Heart right ventricle (tissue), 16 donors: ENCODE results near the gene IPO9. TPM values are rescaled to one million over a fixed set of nuclear protein-coding genes. Genes with fewer than 3 reads are reported as not detected.

Experiments
- ATAC-seq, 8 donors: fragments of 200-7000 bp; cut with Tn5 transposase; one replicate each; pipeline ENCODE4 v1.9.1; 2020; ENCODE audit warnings: mild to moderate bottlenecking in 8 of 8, moderate library complexity in 8 of 8, moderate number of reproducible peaks in 1 of 8
- DNase-seq, 2 donors: peaks; one replicate each; pipeline ENCODE4 v3.0.0-alpha.2; 2020
- H3K27ac ChIP-seq, 10 donors: fragments of 200-600 bp; sonication (generic) in 2 of 10; one replicate each; pipeline versions ENCODE4 v1.5.0 to v1.8.0; 2020 to 2022; ENCODE audit warnings: mild to moderate bottlenecking in 3 of 10
- H3K27me3 ChIP-seq, 7 donors: fragments of 200-600 bp; one replicate each; pipeline ENCODE4 v1.8.0; 2021 to 2022; ENCODE audit warnings: mild to moderate bottlenecking in 2 of 7
- H3K36me3 ChIP-seq, 9 donors: fragments of 200-600 bp; sonication (generic) in 1 of 9; one replicate each; pipeline versions ENCODE4 v1.5.0 to v1.8.0; 2020 to 2022; ENCODE audit warnings: mild to moderate bottlenecking in 2 of 9
- H3K4me1 ChIP-seq, 9 donors: fragments of 200-600 bp; sonication (generic) in 1 of 9; one replicate each; pipeline versions ENCODE4 v1.5.0 to v1.8.0; 2020 to 2022; ENCODE audit warnings: mild to moderate bottlenecking in 4 of 9
- H3K4me3 ChIP-seq, 10 donors: fragments of 200-600 bp; sonication (generic) in 2 of 10; one replicate each; pipeline versions ENCODE4 v1.5.0 to v1.8.0; 2020 to 2022; ENCODE audit warnings: mild to moderate bottlenecking in 7 of 10, moderate library complexity in 2 of 10
- H3K9me3 ChIP-seq, 11 donors: fragments of 200-600 bp in 10 of 11; sonication (generic) in 2 of 11; one replicate each; pipeline versions ENCODE4 v1.5.0 to v1.8.0; 2013 to 2022; ENCODE audit warnings: mild to moderate bottlenecking in 2 of 11, control low read depth in 1 of 11, moderate library complexity in 1 of 11
- WGBS, 2 donors: extraction: QIAGEN DNeasy Blood & Tissue Kit; methylation state at CpG; one replicate each; pipeline ENCODE4 v1.1.7; 2013; ENCODE audit warnings: inconsistent platforms in 1 of 2; 5-methylcytosine and 5-hydroxymethylcytosine counted together
- intact Hi-C, 10 donors: fragments of 100-400 bp; cut with DNase I; formaldehyde crosslinking; loops; one replicate each; pipeline versions ENCODE4 v1.11.1 to v1.14.2; 2022
- polyA plus RNA-seq, 2 donors: library from polyadenylated mRNA; stranded (reverse); fragments of 200-250 nt; gene quantifications; one replicate each; pipeline ENCODE4 v1.2.3, GENCODE V29; 2013
- total RNA-seq, 10 donors: library from RNA; stranded (reverse); fragmentation: NEBNext Ultra II Directional in 3 of 10; extraction: Animal tissue kit (Norgen Biotek cat#: 25700) in 3 of 10; gene quantifications; one replicate each; pipeline versions ENCODE4 v1.2.1 to v1.2.4, GENCODE V29; 2021 to 2023
- TF ChIP-seq, protein P1 (sequence below), 9 donors: fragments of 200-600 bp; sonication (generic) in 2 of 9; IDR thresholded peaks; one replicate each; pipeline versions ENCODE4 v1.5.0 to v1.8.0; 2021 to 2022; ENCODE audit warnings: antibody characterized with exemption in 9 of 9, mild to moderate bottlenecking in 5 of 9, moderate library complexity in 1 of 9
- donor health status: Arrhythmogenic right ventricular cardiomyopathy.
- donor health status: ischemic (EF 13 %, LVEDD 7.1; RV severe dilation, severe dysfunction).
- donor health status: healthy with polysubstance abuse.
- donor health status: DM: no; HTN: yes; CAD: no.
- donor health status: DM: no; HTN: no; CAD: no.
- donor health status: ischemic (EF 25% LVEDD 6.9; RV normal size, moderate dysfunction).
- donor health status: ischemic (EF 25% LVEDD 5.7; RV mildly dilated, moderate dysfunction).
- donor health status: healthy.
- donor health status: DM: yes; HTN: yes; CAD: no.
- donor health status: Ischemic cardiomyopathy.
- donor health status: ischemic (EF 35%, LVEDD 5.7; RV mildly dilated, moderate dysfunction).
- donor health status: nonischemic (EF 11% LVEDD 7.7; RV severe dilation, severe dysfunction).
- donor health status: DM: yes; HTN: yes; CAD: no.
- donor health status: PGD.
- donor health status: ischemic (EF 29% LVEDD 5.4; RV normal size, mild dysfunction).
- donor health status: nonischemic (EF 23%, LVEDD 6.1; RV moderate dilation, normal function).

IPO9 gene
- total and polyA plus RNA-seq, 12 donors, result 12.0 to 31.4 (median 26.5) TPM

DNA sequence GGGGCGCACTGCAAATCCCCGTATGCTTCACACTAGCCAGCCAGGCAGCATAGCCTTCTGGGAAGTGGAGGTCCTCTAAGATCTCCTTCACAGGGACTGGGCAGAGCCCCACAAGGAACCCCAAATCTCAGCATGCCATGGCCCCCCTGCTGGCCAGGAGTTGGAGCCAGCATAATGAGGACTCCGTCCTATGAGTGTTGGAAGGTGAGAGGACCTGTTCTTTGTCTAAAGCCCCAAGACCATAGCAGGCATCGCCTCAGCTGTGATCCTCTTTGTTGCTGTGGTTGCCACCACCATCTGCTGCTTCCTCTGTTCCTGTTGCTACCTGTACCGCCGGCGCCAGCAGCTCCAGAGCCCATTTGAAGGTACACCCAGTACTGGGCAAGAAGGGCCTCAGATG is 61.3 kb downstream of the IPO9 start:
- Histone ChIP-seq H3K9me3 (no peaks in the 10 kb centered on the region), H3K36me3 (peaks cover 0 to 26% (median 0%) of the 10 kb centered on the region in 9 donors), H3K27me3 (peaks cover 0 to 38% (median 0%) of the 10 kb centered on the region in 7 donors), H3K27ac (peak overlapping the region in 7 of 10 donors; percentile 78 to 88 (median 86)), H3K4me3 (peak overlapping the region in 8 of 10 donors; percentile 66 to 88 (median 78)), H3K4me1 (peaks cover 7 to 56% (median 32%) of the 10 kb centered on the region in 9 donors)
- ATAC-seq, result no peak
- 86 to 91% methylated on average over 7 of the region's 7 CpGs for WGBS, 2 donors
- TF ChIP-seq, protein P1, sequence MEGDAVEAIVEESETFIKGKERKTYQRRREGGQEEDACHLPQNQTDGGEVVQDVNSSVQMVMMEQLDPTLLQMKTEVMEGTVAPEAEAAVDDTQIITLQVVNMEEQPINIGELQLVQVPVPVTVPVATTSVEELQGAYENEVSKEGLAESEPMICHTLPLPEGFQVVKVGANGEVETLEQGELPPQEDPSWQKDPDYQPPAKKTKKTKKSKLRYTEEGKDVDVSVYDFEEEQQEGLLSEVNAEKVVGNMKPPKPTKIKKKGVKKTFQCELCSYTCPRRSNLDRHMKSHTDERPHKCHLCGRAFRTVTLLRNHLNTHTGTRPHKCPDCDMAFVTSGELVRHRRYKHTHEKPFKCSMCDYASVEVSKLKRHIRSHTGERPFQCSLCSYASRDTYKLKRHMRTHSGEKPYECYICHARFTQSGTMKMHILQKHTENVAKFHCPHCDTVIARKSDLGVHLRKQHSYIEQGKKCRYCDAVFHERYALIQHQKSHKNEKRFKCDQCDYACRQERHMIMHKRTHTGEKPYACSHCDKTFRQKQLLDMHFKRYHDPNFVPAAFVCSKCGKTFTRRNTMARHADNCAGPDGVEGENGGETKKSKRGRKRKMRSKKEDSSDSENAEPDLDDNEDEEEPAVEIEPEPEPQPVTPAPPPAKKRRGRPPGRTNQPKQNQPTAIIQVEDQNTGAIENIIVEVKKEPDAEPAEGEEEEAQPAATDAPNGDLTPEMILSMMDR (IDR thresholded peaks at IDR 0.05), result no peak
- intact Hi-C loops, result loop anchor here in 5 of 10 donors (10.0 kb wide), 3 partner anchors 55 to 245 kb away; partner anchors contain the start of gene LMOD1 (in 1 of the 5)
- DNase-seq, result no peak

DNA sequence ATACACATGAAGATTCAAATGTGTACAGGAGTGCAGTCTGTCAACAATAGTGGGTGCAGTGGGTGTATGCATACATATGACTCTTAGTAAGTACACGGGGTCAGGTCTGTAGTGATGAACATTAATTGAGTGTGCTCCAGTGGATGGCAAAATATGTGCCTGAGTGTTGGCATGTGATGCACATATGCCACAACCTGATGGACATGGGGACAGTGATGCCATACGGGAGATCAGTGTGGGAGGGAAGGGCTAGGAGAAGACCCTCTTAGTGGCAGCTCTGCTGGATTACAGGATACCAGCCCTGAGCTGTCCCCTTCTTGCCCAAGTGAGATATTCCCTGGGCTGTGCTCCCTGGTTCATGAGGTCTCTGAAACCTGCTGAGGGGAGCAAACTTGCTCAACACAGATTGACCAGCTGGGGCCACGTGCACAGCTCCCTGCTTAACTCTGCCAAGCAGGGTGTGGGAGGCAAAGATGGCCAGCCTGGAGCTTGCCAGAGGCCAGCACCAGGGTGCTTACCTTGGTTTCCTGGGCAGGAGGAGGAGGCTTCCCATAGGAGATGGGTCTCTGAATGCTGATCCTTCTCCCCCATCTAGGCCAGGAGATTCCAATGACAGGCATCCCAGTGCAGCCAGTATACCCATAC is 62.0 kb downstream of the IPO9 start:
- peaks cover 0 to 26% (median 0%) of the 10 kb centered on the region in 9 donors for H3K36me3 ChIP-seq
- TF ChIP-seq, protein P1 (IDR thresholded peaks at IDR 0.05), result no peak
- DNase-seq (no peak), ATAC-seq (no peak)
- peak overlapping the region in 2 of 10 donors; percentile 9 to 86 for H3K27ac ChIP-seq
- H3K4me3 ChIP-seq, result no peak overlapping the region
- 79 to 90% methylated on average over 3 of the region's 3 CpGs for WGBS, 2 donors
- H3K9me3 ChIP-seq, result no peaks in the 10 kb centered on the region
- H3K4me1 ChIP-seq, result peaks cover 4 to 51% (median 27%) of the 10 kb centered on the region in 9 donors
- H3K27me3 ChIP-seq, result peaks cover 0 to 38% (median 0%) of the 10 kb centered on the region in 7 donors
- intact Hi-C loops, result loop anchor here in 5 of 10 donors (10.0 kb wide), 3 partner anchors 54 to 244 kb away; partner anchors contain the start of gene LMOD1 (in 1 of the 5)

DNA sequence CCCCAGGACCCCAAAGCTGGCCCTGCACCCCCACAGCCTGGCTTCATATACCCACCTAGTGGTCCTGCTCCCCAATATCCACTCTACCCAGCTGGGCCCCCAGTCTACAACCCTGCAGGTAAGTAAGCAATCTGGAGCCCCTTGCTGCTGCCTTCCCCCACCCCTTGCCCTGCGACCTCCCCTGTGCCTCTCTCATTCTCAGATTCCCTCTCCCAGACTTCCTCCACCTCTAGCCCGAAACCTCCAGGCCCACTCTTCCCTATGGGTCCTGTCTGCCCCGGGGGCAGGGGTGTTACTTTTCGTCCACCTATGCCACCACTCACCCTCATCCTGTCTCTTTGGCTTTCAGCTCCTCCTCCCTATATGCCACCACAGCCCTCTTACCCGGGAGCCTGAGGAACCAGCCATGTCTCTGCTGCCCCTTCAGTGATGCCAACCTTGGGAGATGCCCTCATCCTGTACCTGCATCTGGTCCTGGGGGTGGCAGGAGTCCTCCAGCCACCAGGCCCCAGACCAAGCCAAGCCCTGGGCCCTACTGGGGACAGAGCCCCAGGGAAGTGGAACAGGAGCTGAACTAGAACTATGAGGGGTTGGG is 62.6 kb downstream of the IPO9 start:
- ATAC-seq, result no peak
- Histone ChIP-seq H3K4me3 (no peak overlapping the region), H3K36me3 (peaks cover 0 to 26% (median 0%) of the 10 kb centered on the region in 9 donors), H3K27ac (peak overlapping the region in 1 of 10 donors; percentile 39), H3K4me1 (peaks cover 10 to 51% (median 29%) of the 10 kb centered on the region in 9 donors), H3K9me3 (no peaks in the 10 kb centered on the region), H3K27me3 (peaks cover 0 to 38% (median 0%) of the 10 kb centered on the region in 7 donors)
- 90 to 94% methylated on average over 5 of the region's 5 CpGs for WGBS, 2 donors
- intact Hi-C loops, result loop anchor here in 5 of 10 donors (10.0 kb wide), 3 partner anchors 53 to 243 kb away; partner anchors contain the start of gene LMOD1 (in 1 of the 5)
- TF ChIP-seq, protein P1 (IDR thresholded peaks at IDR 0.05), result no peak
- no peak for DNase-seq

DNA sequence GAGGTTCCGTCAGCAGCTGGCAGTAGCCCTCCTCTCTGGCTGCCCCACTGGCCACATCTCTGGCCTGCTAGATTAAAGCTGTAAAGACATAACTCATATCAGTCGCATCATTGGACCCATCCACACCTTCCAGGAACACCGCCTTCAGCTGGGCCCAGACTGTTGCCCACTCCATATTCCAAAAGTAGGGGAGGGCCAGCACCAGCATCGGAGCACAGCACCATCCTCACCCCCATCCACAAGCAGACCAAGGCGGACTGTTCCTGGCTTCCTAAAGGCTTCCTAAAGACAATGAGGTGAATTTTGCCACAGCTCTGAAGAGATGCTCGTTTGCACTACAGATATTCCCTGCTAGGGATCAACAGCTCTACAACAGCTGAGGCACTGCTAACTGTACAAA is 63.3 kb downstream of the IPO9 start:
- WGBS, 2 donors, result 88 to 89% methylated on average over 6 of the region's 6 CpGs

More for the DNA sequence above, 63.3 kb downstream of the IPO9 start:
- ATAC-seq (no peak), DNase-seq (no peak)
- Histone ChIP-seq H3K27ac (peak overlapping the region in 1 of 10 donors; percentile 44), H3K27me3 (peaks cover 0 to 33% (median 0%) of the 10 kb centered on the region in 7 donors), H3K9me3 (no peaks in the 10 kb centered on the region), H3K4me1 (peaks cover 10 to 50% (median 32%) of the 10 kb centered on the region in 9 donors), H3K36me3 (peaks cover 0 to 26% (median 0%) of the 10 kb centered on the region in 9 donors), H3K4me3 (no peak overlapping the region)
- TF ChIP-seq, protein P1 (IDR thresholded peaks at IDR 0.05), result no peak
- intact Hi-C loops, result loop anchor here in 5 of 10 donors (10.0 kb wide), 3 partner anchors 53 to 243 kb away; partner anchors contain the start of gene LMOD1 (in 1 of the 5)
